Hematopoietic multipotent progenitor cell treated with erythropoietin and hydrocortisone succinate and interleukin-3 and kit ligand, for 17 days (in vitro differentiated cells): Measurements from ENCODE around the gene DYNC2I2.

Source experiments
- DNase-seq: peaks from one replicate; pipeline ENCODE4 v3.0.0-alpha.2; 2015; ENCODE audit warnings: low spot score

The DYNC2I2 gene

GRCh38 chr9:128635266-128636023 lies 21.2 kb downstream of the DYNC2I2 start:
- no peak for DNase-seq

GRCh38 chr9:128634651-128635262 lies 21.9 kb downstream of the DYNC2I2 start:
- no peak for DNase-seq

- no peak for DNase-seq
Observed at GRCh38 chr9:128634111-128634510, 22.5 kb downstream of the DYNC2I2 start.

GRCh38 chr9:128633601-128634000 lies 23.0 kb downstream of the DYNC2I2 start:
- DNase-seq: no peak

GRCh38 chr9:128633057-128633456 lies 23.6 kb downstream of the DYNC2I2 start:
- DNase-seq: no peak

GRCh38 chr9:128632486-128632885 lies 24.2 kb downstream of the DYNC2I2 start:
- DNase-seq: no peak

GRCh38 chr9:128632066-128632465 lies 24.6 kb downstream of the DYNC2I2 start:
- no peak for DNase-seq

GRCh38 chr9:128631636-128632035 lies 25.0 kb downstream of the DYNC2I2 start:
- DNase-seq: no peak

- no peak for DNase-seq
Observed at GRCh38 chr9:128629852-128630545, 26.6 kb downstream of the DYNC2I2 start.

GRCh38 chr9:128629136-128629535 lies 27.5 kb downstream of the DYNC2I2 start:
- no peak for DNase-seq

GRCh38 chr9:128628471-128629048 lies 28.1 kb downstream of the DYNC2I2 start:
- no peak for DNase-seq

GRCh38 chr9:128627906-128628305 lies 28.7 kb downstream of the DYNC2I2 start:
- no peak for DNase-seq

GRCh38 chr9:128627127-128627715 lies 29.4 kb downstream of the DYNC2I2 start:
- no peak for DNase-seq

- no peak for DNase-seq
Observed at GRCh38 chr9:128626181-128626580, 30.5 kb downstream of the DYNC2I2 start.

- no peak for DNase-seq
Observed at GRCh38 chr9:128625391-128626146, 31.1 kb downstream of the DYNC2I2 start.

GRCh38 chr9:128624566-128624965 lies 32.1 kb downstream of the DYNC2I2 start:
- DNase-seq: no peak

GRCh38 chr9:128621730-128622455 lies 34.8 kb downstream of the DYNC2I2 start:
- no peak for DNase-seq

GRCh38 chr9:128619779-128620178 lies 36.9 kb downstream of the DYNC2I2 start:
- no peak for DNase-seq

GRCh38 chr9:128619127-128619526 lies 37.5 kb downstream of the DYNC2I2 start:
- DNase-seq: no peak

GRCh38 chr9:128617943-128618342 lies 38.7 kb downstream of the DYNC2I2 start:
- no peak for DNase-seq

GRCh38 chr9:128615571-128615970 lies 41.1 kb downstream of the DYNC2I2 start:
- no peak for DNase-seq
